ENCODE measurements around the gene TMEM208. TPM values are rescaled to one million over a fixed set of nuclear protein-coding genes. Genes with fewer than 3 reads are reported as not detected.

The TMEM208 gene
- total RNA-seq, 2 donors from 2014 or later = 40.7 to 42.0 TPM

DNA sequence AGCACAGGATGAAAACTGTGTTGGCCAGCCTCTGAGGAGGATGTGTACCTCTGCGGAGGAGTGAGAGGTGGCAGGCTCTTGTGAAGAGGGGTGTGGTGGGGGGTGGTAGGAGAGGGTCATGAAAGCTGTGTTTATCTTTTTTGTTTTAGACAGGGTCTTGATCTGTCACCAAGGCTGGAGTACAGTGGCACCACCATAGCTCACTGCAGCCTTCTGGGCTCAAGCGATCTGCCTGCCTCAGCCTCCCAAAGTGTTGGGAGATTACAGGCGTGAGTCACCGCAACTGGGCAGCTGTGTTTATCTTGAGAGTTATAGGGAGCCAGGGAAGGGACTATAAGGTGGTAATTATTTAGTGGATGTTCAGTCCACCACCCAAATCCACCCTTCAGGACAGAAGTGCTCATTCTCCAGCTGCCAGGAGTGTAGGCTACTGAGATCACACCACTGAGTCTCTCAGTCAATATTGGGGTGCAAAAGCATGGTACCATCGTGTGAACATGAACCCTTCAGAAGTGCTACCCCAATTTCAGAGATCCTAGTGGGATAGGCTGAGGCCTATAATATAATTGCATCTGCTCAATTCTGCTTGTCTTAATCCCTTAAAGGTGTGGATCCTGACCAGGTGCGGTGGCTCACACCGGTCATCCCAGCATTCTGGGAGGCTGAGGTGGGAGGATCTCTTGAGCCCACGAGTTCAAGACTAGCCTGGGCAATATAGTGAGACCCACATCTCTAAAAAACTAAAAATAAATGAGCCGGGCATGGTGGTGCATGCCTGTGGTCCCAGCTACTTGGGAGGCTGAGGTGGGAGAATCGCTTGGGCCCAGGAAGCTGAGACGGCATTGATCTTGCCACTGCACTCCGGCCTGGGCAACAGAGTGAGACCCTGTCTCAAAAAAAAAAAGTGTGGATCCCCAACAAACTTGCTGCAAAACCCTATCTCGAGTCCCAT is 36.2 kb upstream of the TMEM208 start:
- ATAC-seq (no peak), DNase-seq (no peak)
- intact Hi-C loops (cut with DNase I, micrococcal nuclease) = no loop called here

- no peak for DNase-seq
- intact Hi-C loops (cut with DNase I, micrococcal nuclease) = no loop called here
- ATAC-seq = no peak
These were observed 35.4 kb upstream of the TMEM208 start for GRCh38 chr16:67191411-67191994.

- ATAC-seq = peak; percentile 94
These were observed 34.8 kb upstream of the TMEM208 start, which contains the start of gene E2F4 for GRCh38 chr16:67191995-67192681. TSS of gene E2F4 (plus strand) at chr16:67192155. CDS start at chr16:67192228, 73 bp downstream.

DNA sequence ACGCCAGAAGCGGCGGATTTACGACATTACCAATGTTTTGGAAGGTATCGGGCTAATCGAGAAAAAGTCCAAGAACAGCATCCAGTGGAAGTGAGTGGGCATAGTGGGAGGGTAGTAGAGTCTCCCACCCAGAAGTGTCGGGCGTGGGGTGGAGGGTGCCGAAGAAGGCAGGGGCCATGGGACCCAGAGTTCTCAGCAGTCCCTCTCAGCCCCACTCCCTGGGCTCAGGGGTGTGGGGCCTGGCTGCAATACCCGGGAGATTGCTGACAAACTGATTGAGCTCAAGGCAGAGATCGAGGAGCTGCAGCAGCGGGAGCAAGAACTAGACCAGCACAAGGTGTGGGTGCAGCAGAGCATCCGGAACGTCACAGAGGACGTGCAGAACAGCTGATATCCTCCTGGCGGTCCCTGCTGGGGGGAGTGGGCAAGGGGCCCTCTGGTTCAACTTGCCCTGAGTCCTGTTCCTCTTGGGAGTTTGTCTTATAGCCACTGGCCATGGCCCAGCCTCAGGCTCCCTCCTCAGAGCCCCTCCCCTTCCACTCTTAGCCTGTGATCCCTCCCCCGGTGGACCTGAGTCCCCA is 34.1 kb upstream of the TMEM208 start:
- no peak for DNase-seq
- intact Hi-C loops (cut with DNase I, micrococcal nuclease) = no loop called here
- no peak for ATAC-seq

More at GRCh38 chr16:67191995-67192681, 34.8 kb upstream of the TMEM208 start, which contains the start of gene E2F4:
- intact Hi-C loops (cut with DNase I, micrococcal nuclease) = no loop called here
- DNase-seq = peak; percentile 91

GRCh38 chr16:67193536-67193935 is 33.4 kb upstream of the TMEM208 start:
- intact Hi-C loops (cut with DNase I, micrococcal nuclease) = no loop called here
- ATAC-seq (no peak), DNase-seq (no peak)

DNA sequence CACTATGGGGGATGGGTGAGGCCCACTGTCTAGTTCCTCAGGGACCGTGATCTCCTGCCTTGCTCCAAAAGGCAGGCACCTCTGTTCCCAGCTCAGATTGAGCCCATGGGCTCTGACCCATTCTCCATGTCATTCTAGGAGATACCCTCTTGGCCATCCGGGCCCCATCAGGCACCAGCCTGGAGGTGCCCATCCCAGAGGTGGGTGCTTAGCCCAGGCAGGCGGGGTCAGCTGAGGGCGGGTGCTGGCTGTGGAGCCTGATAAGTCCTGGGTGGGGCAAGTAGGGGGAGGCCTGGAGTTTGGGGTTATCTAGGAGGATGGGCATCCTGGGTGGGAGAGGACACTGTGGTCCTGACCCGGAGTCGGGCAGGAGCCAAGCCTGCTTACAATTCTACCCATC is 32.7 kb upstream of the TMEM208 start:
- intact Hi-C loops (cut with DNase I, micrococcal nuclease) = no loop called here
- DNase-seq = no peak
- ATAC-seq = no peak

DNA sequence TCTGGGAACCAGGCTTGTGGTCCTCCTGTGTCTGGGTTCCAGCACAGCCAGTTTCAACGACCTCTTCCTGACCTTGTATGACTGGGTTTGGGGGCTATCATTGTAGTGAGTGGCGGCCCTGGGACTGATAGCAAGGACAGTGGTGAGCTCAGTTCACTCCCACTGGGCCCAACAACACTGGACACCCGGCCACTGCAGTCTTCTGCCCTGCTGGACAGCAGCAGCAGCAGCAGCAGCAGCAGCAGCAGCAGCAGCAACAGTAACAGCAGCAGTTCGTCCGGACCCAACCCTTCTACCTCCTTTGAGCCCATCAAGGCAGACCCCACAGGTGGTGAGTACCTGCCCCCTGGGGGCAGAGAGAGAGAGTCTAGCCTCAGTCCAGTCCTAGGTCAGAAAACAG is 31.3 kb upstream of the TMEM208 start:
- intact Hi-C loops (cut with DNase I, micrococcal nuclease) = no loop called here
- no peak for ATAC-seq
- no peak for DNase-seq

- ATAC-seq (no peak), DNase-seq (no peak)
- intact Hi-C loops (cut with DNase I, micrococcal nuclease) = no loop called here
These were observed 30.0 kb upstream of the TMEM208 start for GRCh38 chr16:67196881-67197280.

DNA sequence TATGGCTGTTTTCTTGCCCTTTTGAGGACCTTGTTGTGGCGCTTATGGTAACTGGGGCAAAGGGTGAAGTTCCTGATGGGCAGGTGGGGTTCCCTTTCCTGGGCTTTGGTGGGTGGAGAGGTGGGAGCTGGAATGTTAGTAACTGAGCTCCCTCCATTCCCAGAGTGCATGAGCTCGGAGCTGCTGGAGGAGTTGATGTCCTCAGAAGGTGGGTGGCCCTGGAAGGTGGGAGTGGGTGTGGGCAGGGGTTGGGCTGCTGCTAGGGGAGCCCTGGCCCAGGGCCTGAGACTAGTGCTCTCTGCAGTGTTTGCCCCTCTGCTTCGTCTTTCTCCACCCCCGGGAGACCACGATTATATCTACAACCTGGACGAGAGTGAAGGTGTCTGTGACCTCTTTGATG is 29.2 kb upstream of the TMEM208 start:
- no peak for ATAC-seq
- DNase-seq = no peak
- intact Hi-C loops (cut with DNase I, micrococcal nuclease) = no loop called here

- DNase-seq (peak; percentile 77 to 82), ATAC-seq (peak; percentile 67)
- intact Hi-C loops (cut with DNase I, micrococcal nuclease) = no loop called here
These were observed 28.6 kb upstream of the TMEM208 start for GRCh38 chr16:67198238-67198734.

- peak; percentile 87 to 89 for DNase-seq
- intact Hi-C loops (cut with DNase I, micrococcal nuclease) = no loop called here
- ATAC-seq = peak; percentile 86
These were observed 27.7 kb upstream of the TMEM208 start, which contains the start of gene ELMO3 for GRCh38 chr16:67199011-67199807. TSS of gene ELMO3 (plus strand) at chr16:67199131. CDS start at chr16:67199327, 196 bp downstream.

GRCh38 chr16:67199808-67200198 is 27.1 kb upstream of the TMEM208 start:
- intact Hi-C loops (cut with DNase I, micrococcal nuclease) = no loop called here
- DNase-seq = peak in 1 of 2 donors; percentile 62
- peak; percentile 42 for ATAC-seq

DNA sequence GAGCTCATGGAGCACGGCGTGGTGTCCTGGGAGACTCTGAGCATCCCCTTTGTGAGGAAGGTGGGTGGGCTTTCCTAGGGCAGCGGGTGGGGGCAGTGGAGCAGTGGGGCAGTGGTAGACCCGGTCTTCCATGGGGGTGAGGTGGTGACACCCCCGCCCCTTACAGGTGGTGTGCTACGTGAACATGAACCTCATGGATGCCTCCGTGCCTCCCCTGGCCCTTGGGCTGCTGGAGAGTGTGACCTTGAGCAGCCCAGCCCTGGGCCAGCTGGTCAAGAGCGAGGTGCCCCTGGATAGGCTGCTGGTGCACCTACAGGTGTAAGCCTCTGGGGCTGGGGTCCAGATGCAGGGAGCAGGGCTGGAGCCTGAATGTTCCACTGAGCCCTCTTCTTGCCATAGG is 26.4 kb upstream of the TMEM208 start:
- ATAC-seq (no peak), DNase-seq (no peak)
- intact Hi-C loops (cut with DNase I, micrococcal nuclease) = no loop called here

- DNase-seq (no peak), ATAC-seq (no peak)
- intact Hi-C loops (cut with DNase I, micrococcal nuclease) = no loop called here
These were observed 25.3 kb upstream of the TMEM208 start for GRCh38 chr16:67201411-67202345.

DNA sequence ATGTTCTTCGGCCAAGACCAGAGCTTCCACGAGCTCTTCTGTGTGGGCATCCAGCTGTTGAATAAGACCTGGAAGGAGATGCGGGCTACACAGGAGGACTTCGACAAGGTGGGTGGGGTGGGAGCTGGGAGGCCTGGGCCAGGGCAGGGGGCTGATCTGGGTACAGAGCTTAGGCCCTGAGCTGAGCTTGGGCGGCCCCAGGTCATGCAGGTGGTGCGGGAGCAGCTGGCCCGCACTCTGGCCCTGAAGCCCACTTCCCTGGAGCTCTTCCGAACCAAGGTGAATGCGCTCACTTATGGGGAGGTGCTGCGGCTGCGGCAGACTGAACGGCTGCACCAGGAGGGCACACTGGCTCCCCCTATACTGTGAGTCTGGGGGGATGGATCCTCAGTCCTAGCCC is 24.5 kb upstream of the TMEM208 start:
- no peak for DNase-seq
- intact Hi-C loops (cut with DNase I, micrococcal nuclease) = no loop called here
- ATAC-seq = no peak

- ATAC-seq (no peak), DNase-seq (no peak)
- intact Hi-C loops (cut with DNase I, micrococcal nuclease) = no loop called here
These were observed 23.9 kb upstream of the TMEM208 start for GRCh38 chr16:67202956-67203493.

DNA sequence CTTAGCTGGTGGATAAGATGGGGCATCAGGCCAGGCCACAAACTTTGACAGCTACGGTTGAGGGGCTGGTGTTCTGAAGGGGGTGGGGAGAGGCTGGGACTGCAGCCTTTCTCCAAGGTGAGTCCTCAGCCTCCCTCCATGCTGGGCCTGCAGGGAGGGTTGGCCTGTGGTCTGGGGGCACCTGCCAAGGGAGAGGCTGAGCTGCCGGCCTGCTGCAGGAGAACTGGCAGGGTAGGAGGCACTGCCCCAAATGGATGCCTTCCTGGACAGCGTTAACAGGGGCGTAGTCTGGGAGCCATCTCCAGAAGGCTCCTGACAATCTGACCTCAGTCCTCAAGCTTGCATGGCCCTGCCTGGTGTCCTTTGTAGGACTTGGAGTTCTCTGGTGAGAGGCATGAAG is 22.9 kb upstream of the TMEM208 start:
- DNase-seq = no peak
- intact Hi-C loops (cut with DNase I, micrococcal nuclease) = no loop called here
- no peak for ATAC-seq
